Duodenal mucosa (tissue), 2 donors: ENCODE measurements around the gene SERTAD1.

ENCODE experiments used
- H3K27ac ChIP-seq: one replicate; pipeline ENCODE4 v1.7.0; 2013; ENCODE audit warnings: low read depth, low read length
- H3K27me3 ChIP-seq, 2 donors: one replicate each; pipeline ENCODE4 v1.7.0; 2013; ENCODE audit warnings: low read length in 2 of 2, control low read depth in 1 of 2; ENCODE audit not compliant: insufficient read depth in 2 of 2, control insufficient read depth in 1 of 2
- H3K36me3 ChIP-seq, 2 donors: one replicate each; pipeline ENCODE4 v1.7.0; 2013; ENCODE audit warnings: low read length in 2 of 2, control low read depth in 1 of 2; ENCODE audit not compliant: insufficient read depth in 2 of 2, control insufficient read depth in 1 of 2
- H3K4me1 ChIP-seq, 2 donors: one replicate each; pipeline ENCODE4 v1.7.0; 2013; ENCODE audit warnings: low read length in 2 of 2, control low read depth in 1 of 2; ENCODE audit not compliant: insufficient read depth in 2 of 2, control insufficient read depth in 1 of 2
- H3K4me3 ChIP-seq, 2 donors: one replicate each; pipeline ENCODE4 v1.7.0; 2013; ENCODE audit warnings: low read length in 2 of 2, low read depth in 1 of 2
- H3K9ac ChIP-seq, 2 donors: one replicate each; pipeline ENCODE4 v1.7.0; 2013; ENCODE audit warnings: low read length in 2 of 2, low read depth in 1 of 2
- H3K9me3 ChIP-seq, 2 donors: one replicate each; pipeline ENCODE4 v1.7.0; 2013; ENCODE audit warnings: low read length in 2 of 2, control low read depth in 1 of 2; ENCODE audit not compliant: control insufficient read depth in 1 of 2

The SERTAD1 gene

DNA sequence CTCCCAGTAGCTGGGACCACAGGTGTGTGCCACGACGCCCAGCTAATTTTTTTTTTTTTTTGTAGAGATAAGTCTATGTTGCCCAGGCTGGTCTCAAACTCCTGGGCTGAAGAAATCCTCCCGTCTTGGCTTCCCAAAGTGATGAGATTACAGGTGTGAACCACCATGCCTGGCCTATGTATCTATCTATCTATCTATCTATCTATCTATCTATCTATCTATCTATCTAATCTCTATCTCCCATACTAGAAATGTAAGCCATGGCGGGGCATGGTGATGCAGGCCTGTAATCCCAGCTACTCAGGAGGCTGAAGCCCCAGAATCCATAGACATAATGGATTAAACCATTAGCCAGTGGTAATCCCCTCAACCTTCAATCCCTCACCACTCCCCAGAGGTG lies 24.9 kb upstream of the SERTAD1 start:
- Histone ChIP-seq H3K4me3 (no peak overlapping the region), H3K9me3 (no peaks in the 10 kb centered on the region), H3K27ac (no peak overlapping the region), H3K27me3 (no peaks in the 10 kb centered on the region), H3K4me1 (no peaks in the 10 kb centered on the region), H3K9ac (no peak overlapping the region), H3K36me3 (peaks cover 6 to 18% of the 10 kb centered on the region in 2 donors)

DNA sequence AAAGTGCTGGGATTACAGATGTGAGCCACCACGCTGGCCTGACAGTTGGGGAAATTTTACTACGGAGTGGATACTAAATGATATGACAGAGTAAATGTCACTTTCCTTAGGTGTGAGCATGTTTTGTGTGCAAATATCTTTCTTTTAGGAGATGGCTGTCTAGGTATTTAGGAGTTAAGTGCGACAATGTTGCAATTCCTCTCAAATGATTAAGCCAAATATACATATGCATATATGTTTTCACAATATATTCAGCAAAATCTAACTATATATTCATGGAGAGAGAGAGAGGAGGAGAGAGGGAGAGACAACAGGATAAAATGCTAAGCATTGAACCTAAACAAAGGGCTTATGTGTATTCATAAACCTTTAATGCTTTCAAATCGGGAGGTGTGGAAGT lies 23.7 kb upstream of the SERTAD1 start:
- H3K4me1 ChIP-seq, result peaks cover 0 to 2% of the 10 kb centered on the region in 2 donors
- H3K36me3 ChIP-seq, result peaks cover 6 to 13% of the 10 kb centered on the region in 2 donors
- H3K4me3 ChIP-seq, result no peak overlapping the region
- no peaks in the 10 kb centered on the region for H3K27me3 ChIP-seq
- no peak overlapping the region for H3K9ac ChIP-seq
- no peak overlapping the region for H3K27ac ChIP-seq
- no peaks in the 10 kb centered on the region for H3K9me3 ChIP-seq

DNA sequence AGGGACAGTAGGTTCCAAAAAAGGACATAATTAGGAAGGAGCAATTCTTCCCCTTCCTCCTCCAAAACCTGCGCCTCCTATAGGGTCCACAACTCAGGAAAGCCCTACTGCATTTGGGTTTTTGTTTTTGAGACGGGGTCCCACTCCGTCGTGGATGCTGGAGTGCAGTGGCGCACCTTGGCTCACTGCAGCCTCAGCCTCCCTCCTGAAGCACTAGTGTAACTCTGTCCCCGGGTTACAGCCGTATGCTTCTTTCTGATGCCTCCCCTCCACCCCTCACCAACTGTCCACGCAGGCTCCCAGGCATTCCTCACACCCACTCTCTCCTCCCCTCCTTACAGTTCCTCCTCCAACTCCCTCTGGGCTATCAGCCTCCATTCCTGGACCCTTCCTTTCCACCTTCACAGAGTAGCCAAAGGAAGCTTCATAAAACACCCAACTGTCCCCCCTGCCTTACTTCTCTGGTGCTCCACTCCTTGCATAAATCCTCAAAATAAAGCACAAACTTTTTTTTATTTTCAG lies 20.5 kb upstream of the SERTAD1 start:
- no peak overlapping the region for H3K9ac ChIP-seq
- H3K36me3 ChIP-seq, result peaks cover 14 to 19% of the 10 kb centered on the region in 2 donors
- H3K27me3 ChIP-seq, result no peaks in the 10 kb centered on the region
- no peak overlapping the region for H3K27ac ChIP-seq
- no peak overlapping the region for H3K4me3 ChIP-seq
- peaks cover 10% of the 10 kb centered on the region in 2 donors for H3K4me1 ChIP-seq
- H3K9me3 ChIP-seq, result no peaks in the 10 kb centered on the region

DNA sequence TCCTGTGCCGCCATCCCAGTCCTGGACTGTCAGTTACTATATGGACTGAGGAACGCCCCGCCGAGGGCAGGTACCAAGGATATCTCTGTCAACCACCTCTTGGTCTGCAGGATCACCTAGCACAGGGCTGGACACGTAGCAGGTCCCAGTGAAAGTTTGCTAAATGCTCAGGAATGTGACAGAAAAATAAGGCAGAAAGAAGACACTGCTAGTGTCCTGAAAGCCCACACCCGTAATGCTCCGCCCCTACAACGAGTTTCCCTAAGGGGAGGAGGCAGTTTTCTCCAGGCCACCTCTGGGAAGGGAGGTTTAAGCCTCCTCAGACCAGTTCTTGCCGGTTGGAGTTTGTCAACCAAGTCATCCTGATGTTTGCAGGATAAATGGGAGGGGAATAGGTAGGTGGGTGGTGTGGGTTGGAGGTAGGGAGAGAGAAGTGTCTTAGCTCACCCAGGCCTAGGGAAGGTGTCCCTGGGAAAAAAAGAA lies 20.0 kb upstream of the SERTAD1 start:
- no peak overlapping the region for H3K9ac ChIP-seq
- H3K9me3 ChIP-seq, result no peaks in the 10 kb centered on the region
- H3K36me3 ChIP-seq, result peaks cover 19% of the 10 kb centered on the region in 2 donors
- no peaks in the 10 kb centered on the region for H3K27me3 ChIP-seq
- H3K27ac ChIP-seq, result no peak overlapping the region
- peaks cover 10% of the 10 kb centered on the region in 2 donors for H3K4me1 ChIP-seq
- no peak overlapping the region for H3K4me3 ChIP-seq

DNA sequence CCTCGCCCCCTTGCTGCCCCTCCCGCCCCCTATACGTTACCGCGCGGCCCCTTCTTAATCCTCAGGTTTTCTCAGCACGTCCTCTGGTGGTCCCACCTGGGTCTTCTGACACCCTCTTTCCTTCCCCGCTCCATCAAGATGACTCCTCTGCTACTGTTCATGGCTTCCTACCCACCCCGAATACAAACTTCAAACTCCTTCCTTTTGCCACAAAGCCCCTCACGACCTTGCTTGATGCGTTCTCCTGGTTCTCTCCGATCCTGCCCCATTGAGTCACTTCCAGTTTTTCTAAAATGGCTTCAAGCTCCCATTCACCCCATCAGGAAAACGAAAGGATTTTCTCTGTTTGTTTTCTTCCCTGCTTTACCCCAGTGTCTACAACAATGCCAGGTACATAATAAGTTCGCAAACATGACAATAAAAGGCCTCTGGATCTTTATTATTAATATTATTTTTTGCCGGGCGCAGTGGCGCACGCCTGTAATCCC lies 19.1 kb upstream of the SERTAD1 start:
- Histone ChIP-seq H3K27me3 (no peaks in the 10 kb centered on the region), H3K4me3 (peak overlapping the region; percentile 84 to 96), H3K9me3 (no peaks in the 10 kb centered on the region), H3K36me3 (peaks cover 20 to 27% of the 10 kb centered on the region in 2 donors), H3K9ac (peak overlapping the region; percentile 84 to 99), H3K4me1 (peaks cover 10% of the 10 kb centered on the region in 2 donors), H3K27ac (peak overlapping the region; percentile 92)

DNA sequence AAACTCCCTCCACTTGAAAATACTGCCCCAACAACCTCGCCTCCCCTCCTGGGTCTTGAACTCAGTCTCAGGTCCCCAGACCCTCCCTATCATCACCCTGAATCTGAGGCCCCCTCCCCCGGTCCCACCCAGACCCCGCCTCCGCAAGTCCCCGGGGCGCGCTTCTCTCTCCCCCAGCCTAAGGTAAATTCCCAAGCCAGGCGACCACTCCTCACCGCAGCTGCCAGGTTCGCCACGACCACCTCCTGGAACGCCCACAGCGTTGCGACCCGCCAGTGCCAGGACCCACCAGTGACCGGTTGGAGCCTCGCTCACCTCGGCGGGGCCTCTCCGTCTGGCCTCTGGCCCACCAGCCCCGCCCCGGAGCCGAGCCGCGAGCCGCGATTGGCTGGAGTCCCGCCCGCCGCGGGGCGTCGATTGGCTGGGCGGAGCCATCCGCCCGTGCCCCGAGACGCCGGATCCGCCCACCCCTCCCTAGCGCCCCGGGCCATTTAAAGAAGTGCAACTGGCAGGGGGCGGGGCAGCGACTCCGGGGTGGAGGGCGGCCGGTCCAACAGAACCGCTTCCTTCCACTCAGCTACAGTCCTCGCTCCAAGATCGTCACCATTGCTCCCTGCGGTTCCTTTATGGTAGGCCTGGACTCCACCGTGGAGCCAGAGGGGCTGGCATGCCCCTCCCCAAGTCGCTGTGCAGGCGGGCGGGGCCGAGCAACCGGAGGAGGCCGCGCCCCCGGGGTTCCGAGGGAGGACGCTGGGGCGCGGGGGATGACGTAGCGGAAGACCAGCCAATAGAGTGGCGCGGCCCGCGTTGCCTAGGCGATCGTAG lies 18.4 kb upstream of the SERTAD1 start, which contains the start of gene SERTAD3:
TSS of gene SERTAD3 (minus strand) at position 336 of the 825 bp plus-strand sequence. CDS start 2,255 bp downstream, outside the sequence.
- no peaks in the 10 kb centered on the region for H3K27me3 ChIP-seq
- no peaks in the 10 kb centered on the region for H3K9me3 ChIP-seq
- peak within 1 kb of the TSS; percentile 92 for H3K27ac ChIP-seq
- H3K36me3 ChIP-seq, result peaks cover 20 to 27% of the 10 kb centered on the region in 2 donors
- peaks cover 10% of the 10 kb centered on the region in 2 donors for H3K4me1 ChIP-seq
- H3K9ac ChIP-seq, result peak within 1 kb of the TSS; percentile 84 to 99
- peak within 1 kb of the TSS; percentile 86 to 96 for H3K4me3 ChIP-seq

DNA sequence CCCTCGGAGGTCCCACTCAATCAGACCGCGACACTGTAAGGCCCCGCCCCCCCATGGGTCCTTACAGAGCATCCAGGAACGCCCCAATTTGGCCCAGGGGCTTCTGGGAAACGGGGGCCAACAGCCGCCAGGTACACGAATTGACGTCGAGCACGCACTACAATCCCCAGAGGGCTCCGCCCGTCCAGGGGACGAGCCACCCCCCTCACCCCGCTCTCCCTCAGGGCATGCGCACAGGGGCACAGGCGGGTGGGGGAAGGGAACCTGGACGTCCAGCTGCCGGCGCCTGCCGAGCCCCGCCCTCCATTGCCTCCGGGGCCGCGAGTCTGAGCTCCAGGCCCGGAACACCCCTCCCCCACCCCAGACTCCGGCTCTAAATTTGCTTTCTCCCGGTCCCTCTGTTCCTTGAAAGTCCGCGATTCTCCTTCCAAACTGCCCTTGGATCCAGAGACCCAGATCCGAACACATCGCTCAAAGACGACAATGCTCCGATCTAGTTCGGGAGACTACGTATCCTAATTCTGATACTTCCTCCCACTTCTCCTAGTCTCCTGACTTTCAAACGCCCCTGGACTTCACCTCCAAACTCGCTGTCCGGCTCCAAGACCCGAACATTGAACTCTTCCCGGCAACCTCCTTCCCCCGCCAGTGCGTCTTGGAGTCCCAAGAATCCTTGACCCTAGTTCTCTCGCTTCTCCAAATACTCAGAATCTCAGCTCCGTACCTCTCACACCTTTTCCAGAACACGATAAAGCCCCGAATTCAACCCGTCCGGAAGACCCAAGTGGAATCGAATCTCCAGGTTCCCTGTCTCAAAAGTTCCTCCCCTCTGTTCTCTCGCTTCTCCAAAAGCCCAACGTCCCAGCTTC lies 17.6 kb upstream of the SERTAD1 start:
- Histone ChIP-seq H3K9ac (peak overlapping the region; percentile 82 to 99), H3K27ac (peak overlapping the region; percentile 92), H3K27me3 (no peaks in the 10 kb centered on the region), H3K4me1 (peaks cover 10% of the 10 kb centered on the region in 2 donors), H3K36me3 (peaks cover 20 to 27% of the 10 kb centered on the region in 2 donors), H3K9me3 (no peaks in the 10 kb centered on the region), H3K4me3 (peak overlapping the region; percentile 86 to 96)

DNA sequence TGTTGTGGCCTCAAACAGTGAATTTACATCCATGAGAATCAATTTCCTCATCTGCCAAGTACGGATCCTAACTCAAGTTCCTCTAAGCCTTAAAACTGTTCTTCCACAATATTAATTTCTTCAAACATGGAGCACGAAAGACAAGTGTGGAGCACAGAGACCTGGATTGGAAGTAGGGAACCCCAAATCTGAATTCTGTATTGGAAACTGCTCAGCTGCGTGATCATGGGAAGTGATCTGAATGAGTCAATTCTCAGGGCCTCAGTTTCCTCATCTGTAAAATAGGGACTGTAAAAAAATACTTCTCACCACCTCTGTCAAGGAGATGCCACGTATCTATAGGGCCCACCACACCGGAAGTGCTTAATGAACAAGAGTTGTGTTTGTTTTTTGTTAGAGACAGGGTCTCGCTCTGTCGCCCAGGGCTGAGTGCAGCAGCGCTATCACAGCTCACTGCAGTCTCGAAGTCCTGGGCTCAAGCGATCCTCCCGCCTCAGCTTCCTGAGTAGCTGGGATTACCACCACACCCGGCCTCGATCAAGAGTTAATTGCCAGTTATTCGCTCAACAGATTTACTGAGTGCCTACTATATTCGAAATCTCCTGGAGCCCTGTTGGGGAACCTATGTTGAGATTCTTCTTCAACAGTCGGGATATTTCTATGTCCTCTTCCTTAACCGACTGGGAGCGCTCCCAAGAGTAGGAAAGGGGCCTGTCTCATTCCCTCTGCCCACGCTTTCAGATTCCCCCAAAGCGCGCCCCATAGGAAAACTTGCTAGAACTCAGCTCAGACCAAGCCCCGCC lies 16.7 kb upstream of the SERTAD1 start:
- Histone ChIP-seq H3K27ac (peak overlapping the region; percentile 53), H3K27me3 (no peaks in the 10 kb centered on the region), H3K4me3 (peak overlapping the region; percentile 72 to 73), H3K9me3 (no peaks in the 10 kb centered on the region), H3K36me3 (peaks cover 14 to 20% of the 10 kb centered on the region in 2 donors), H3K4me1 (peaks cover 10% of the 10 kb centered on the region in 2 donors), H3K9ac (peak overlapping the region; percentile 63 to 65)

DNA sequence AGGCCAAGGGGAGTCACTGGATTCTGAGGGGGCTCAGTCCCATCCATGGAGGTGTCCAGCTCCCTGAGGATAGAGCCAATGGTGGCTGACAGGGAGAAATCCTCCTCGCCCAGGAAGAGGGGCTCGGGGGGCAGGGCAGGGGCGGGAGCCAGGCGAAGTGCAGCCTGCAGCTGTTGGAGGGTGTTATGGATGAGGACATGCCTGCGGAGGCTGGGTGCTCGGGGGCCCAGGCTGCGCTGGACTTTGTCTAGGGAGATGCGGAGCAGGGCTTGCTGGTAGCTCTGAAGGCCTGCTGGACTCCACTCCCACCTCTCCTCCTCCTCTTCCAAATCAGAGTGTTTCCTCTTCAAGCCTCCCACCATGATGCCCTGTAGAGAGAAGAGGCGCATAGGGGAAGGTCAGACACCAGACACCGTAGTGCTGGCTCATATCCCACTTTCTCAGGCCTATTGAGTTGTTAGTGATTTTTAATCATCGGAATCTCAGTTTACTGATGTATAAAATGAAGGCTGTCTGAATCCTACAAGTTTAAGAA lies 16.0 kb upstream of the SERTAD1 start:
- Histone ChIP-seq H3K4me3 (peak overlapping the region in 1 of 2 donors; percentile 72), H3K36me3 (peaks cover 14 to 20% of the 10 kb centered on the region in 2 donors), H3K9me3 (no peaks in the 10 kb centered on the region), H3K27ac (no peak overlapping the region), H3K4me1 (peaks cover 10% of the 10 kb centered on the region in 2 donors), H3K27me3 (no peaks in the 10 kb centered on the region), H3K9ac (peak overlapping the region in 1 of 2 donors; percentile 65)
